Upper lobe of right lung (tissue), 1 donor: ENCODE results near the gene CR1. TPM values are rescaled to one million over a fixed set of nuclear protein-coding genes. Genes with fewer than 3 reads are reported as not detected.
"Not testable (repeated sequence)": the region's sequence is repeated elsewhere in the genome, so short reads cannot be mapped to it uniquely, and the experiment has no call there.

ENCODE experiments used
- ATAC-seq: fragments of 200-7000 bp; cut with Tn5 transposase; one replicate; pipeline ENCODE4 v1.9.1; 2020; ENCODE audit warnings: mild to moderate bottlenecking, moderate library complexity
- DNase-seq: peaks from one replicate; pipeline ENCODE4 v3.0.0-alpha.2; 2020
- H3K27ac ChIP-seq: fragments of 200-600 bp; one replicate; pipeline ENCODE4 v1.8.0; 2022
- H3K27me3 ChIP-seq: fragments of 200-600 bp; one replicate; pipeline ENCODE4 v1.8.0; 2022; ENCODE audit warnings: mild to moderate bottlenecking
- H3K36me3 ChIP-seq: fragments of 200-600 bp; one replicate; pipeline ENCODE4 v1.8.0; 2022
- H3K4me1 ChIP-seq: fragments of 200-600 bp; one replicate; pipeline ENCODE4 v1.8.0; 2022
- H3K4me3 ChIP-seq: fragments of 200-600 bp; one replicate; pipeline ENCODE4 v1.8.0; 2022; ENCODE audit warnings: mild to moderate bottlenecking
- H3K9me3 ChIP-seq: fragments of 200-600 bp; one replicate; pipeline ENCODE4 v1.8.0; 2022
- CTCF ChIP-seq: fragments of 200-600 bp; IDR thresholded peaks from one replicate; pipeline ENCODE4 v1.8.0; 2022; ENCODE audit warnings: antibody characterized with exemption
- intact Hi-C: fragments of 100-400 bp; cut with DNase I; formaldehyde crosslinking; loops from one replicate; pipeline ENCODE4 v1.11.0; 2022
- total RNA-seq: library from RNA; stranded (reverse); fragmentation: NEBNext Ultra II Directional; extraction: Animal tissue kit (Norgen Biotek cat#: 25700); gene quantifications from one replicate; pipeline ENCODE4 v1.2.1, GENCODE V29; 2021
- donor health status: DM: no; HTN: yes; CAD: no; lungs with severe emphysema.

CR1 gene
- total RNA-seq, 1 donor from 2014 or later = 11.4 TPM

DNA sequence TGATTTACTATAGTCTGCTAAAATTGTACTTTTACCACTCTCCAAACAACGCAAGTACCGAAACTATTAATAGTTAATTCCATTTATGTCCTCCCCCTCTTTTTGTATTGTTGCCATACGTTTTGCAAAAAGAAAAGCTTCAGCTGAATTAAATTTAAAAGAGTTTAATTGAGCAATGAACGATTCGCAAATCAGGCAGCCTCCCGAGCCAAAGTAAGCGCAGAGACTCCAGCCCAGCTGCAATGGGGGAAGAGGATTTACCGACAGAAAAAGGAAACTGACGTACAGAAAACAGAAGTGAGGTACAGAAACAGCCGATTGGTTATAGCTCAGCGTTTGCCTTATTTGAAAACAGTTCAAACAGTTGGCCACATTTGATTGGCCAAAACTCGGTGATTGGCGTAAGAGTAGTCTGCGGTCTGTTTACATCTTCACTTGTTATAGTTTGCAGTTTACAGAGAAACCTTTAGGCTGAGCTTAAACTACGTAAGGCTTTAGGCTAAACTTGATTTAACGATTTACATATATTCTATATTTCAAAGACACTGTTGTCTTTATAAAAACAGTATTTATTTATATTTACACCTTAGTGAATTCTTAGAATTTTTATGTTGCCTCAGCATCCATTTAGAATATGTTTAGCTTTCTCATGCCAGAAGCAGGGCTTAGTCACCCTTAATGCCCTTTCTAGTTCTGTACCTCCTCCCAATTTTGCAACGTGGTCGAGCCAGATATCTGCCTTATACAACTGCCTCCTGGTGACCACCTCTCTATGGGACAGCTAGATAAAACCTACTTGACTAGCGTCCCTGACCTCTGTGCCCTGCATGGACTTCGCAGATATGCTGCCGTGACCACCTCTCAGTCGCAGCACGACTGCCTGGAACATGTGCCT lies 23.8 kb downstream of the CR1 start:
- intact Hi-C loops = no loop called here
- Histone ChIP-seq H3K27me3 (no peaks in the 10 kb centered on the region), H3K27ac (no peak overlapping the region), H3K4me3 (no peak overlapping the region), H3K4me1 (no peaks in the 10 kb centered on the region), H3K36me3 (no peaks in the 10 kb centered on the region), H3K9me3 (no peaks in the 10 kb centered on the region)
- TF ChIP-seq CTCF = no peak
- DNase-seq = no peak
- ATAC-seq = no peak

DNA sequence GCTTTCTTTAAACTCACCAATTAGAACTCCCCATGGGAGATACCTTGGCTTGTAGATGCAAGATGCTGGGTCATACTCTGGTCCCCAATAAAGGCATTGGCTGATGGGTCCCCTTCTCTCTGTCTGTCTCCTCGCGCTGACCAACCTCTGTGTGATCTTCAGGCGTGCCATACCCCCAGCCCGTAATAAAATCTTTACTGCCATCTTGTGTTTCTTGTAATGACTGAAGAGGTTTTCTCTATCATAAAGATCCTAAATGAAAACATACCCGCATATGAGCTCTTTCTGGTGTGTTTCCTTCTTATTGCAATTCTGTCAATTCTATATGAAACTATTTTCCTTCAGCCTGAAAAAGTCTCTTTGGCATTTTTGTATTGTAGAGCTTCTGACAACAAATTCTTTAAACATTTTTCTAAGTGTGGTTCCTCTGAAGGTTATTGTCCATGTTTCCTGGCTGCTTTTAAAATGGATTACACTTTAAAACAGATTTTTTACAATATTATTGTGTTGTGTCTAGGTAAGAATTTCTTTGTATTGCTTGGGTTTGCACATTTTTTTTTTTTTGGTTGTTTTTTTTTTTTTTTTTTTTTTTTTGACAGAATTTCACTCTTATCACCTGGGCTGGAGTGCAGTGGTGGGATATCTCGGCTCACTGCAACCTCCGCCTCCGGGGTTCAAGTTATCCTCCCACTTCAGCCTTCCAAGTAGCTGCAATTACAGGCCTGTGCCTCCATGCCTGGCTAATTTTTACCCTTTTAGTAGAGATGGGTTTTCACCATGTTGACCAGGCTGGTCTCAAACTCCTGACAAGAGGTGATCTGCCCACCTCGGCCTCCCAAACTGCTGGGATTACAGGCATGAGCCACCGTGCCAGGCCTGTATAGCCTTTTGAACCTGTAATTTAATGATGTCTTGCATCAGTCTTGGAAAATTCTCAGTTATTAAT lies 24.7 kb downstream of the CR1 start:
- intact Hi-C loops, H3K27me3 ChIP-seq, H3K36me3 ChIP-seq: not testable (repeated sequence)

GRCh38 chr1:207525239-207525638 lies 29.3 kb downstream of the CR1 start:
- intact Hi-C loops, H3K27ac ChIP-seq, H3K27me3 ChIP-seq, ATAC-seq, H3K9me3 ChIP-seq, H3K4me1 ChIP-seq, H3K36me3 ChIP-seq, DNase-seq, H3K4me3 ChIP-seq: not testable (repeated sequence)

More for the DNA sequence above, 24.7 kb downstream of the CR1 start:
- H3K4me3 ChIP-seq, ATAC-seq, DNase-seq, H3K4me1 ChIP-seq, H3K27ac ChIP-seq, H3K9me3 ChIP-seq: not testable (repeated sequence)

DNA sequence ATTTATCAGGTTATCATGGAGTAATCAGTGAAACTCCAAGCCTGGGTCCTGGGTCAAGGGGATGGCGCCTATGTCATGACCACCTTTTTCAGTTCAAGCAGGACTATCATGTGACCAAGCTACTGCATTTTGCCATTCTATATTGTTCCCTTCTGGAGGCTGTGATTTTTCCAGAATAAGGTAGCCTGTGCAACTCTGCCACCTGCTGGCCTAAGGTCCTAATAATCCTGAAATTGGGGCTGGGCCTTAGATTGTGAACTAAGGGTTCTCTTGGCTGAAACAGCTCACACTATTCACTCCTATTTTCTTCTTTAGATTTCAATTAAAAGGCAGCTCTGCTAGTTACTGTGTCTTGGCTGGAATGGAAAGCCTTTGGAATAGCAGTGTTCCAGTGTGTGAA lies 32.4 kb downstream of the CR1 start:
- H3K36me3 ChIP-seq, H3K27ac ChIP-seq, intact Hi-C loops, H3K27me3 ChIP-seq, H3K9me3 ChIP-seq, H3K4me1 ChIP-seq, DNase-seq, H3K4me3 ChIP-seq: not testable (repeated sequence)
- ATAC-seq = peak; percentile 65

DNA sequence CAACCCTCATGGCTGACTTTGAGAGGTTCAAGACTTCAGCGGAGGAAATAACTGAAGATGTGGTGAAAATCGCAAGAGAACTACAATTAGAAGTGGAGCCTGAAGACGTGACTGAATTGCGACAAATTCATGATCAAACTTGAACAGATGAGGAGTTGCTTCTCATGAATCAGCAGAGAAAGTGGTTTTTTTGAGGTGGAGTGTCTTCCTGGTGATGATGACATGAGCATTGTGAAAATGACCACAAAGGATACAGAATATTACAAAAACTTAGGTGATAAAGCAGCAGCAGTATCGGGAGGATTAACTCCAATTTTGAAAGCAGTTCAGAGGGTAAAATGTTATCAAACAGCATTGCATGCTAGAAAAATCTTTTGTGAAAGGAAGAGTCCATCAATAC lies 40.3 kb downstream of the CR1 start:
- intact Hi-C loops, H3K4me1 ChIP-seq, H3K4me3 ChIP-seq, H3K27ac ChIP-seq, H3K9me3 ChIP-seq, H3K36me3 ChIP-seq, DNase-seq, ATAC-seq, H3K27me3 ChIP-seq: not testable (repeated sequence)

DNA sequence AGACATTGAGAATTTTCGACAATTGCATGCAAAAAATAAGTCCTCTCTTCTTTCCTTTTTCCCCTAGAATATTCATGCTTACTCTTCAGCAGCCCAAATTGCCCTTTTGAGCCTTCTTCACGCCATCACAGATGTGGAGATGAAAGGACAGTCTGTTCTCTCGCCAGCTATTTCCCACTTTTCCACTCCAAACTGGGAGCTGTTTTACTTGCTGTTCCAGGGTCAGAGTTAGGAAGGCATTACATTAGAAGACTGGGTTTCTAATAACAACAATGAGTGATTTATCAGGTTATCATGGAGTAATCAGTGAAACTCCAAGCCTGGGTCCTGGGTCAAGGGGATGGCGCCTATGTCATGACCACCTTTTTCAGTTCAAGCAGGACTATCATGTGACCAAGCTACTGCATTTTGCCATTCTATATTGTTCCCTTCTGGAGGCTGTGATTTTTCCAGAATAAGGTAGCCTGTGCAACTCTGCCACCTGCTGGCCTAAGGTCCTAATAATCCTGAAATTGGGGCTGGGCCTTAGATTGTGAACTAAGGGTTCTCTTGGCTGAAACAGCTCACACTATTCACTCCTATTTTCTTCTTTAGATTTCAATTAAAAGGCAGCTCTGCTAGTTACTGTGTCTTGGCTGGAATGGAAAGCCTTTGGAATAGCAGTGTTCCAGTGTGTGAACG lies 50.9 kb downstream of the CR1 start:
- H3K36me3 ChIP-seq, H3K27ac ChIP-seq, DNase-seq, H3K27me3 ChIP-seq, H3K4me1 ChIP-seq, H3K4me3 ChIP-seq, intact Hi-C loops, H3K9me3 ChIP-seq: not testable (repeated sequence)
- ATAC-seq = peak; percentile 72

DNA sequence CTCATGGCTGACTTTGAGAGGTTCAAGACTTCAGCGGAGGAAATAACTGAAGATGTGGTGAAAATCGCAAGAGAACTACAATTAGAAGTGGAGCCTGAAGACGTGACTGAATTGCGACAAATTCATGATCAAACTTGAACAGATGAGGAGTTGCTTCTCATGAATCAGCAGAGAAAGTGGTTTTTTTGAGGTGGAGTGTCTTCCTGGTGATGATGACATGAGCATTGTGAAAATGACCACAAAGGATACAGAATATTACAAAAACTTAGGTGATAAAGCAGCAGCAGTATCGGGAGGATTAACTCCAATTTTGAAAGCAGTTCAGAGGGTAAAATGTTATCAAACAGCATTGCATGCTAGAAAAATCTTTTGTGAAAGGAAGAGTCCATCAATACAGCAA lies 58.9 kb downstream of the CR1 start:
- intact Hi-C loops, H3K4me3 ChIP-seq, H3K9me3 ChIP-seq: not testable (repeated sequence)

DNA sequence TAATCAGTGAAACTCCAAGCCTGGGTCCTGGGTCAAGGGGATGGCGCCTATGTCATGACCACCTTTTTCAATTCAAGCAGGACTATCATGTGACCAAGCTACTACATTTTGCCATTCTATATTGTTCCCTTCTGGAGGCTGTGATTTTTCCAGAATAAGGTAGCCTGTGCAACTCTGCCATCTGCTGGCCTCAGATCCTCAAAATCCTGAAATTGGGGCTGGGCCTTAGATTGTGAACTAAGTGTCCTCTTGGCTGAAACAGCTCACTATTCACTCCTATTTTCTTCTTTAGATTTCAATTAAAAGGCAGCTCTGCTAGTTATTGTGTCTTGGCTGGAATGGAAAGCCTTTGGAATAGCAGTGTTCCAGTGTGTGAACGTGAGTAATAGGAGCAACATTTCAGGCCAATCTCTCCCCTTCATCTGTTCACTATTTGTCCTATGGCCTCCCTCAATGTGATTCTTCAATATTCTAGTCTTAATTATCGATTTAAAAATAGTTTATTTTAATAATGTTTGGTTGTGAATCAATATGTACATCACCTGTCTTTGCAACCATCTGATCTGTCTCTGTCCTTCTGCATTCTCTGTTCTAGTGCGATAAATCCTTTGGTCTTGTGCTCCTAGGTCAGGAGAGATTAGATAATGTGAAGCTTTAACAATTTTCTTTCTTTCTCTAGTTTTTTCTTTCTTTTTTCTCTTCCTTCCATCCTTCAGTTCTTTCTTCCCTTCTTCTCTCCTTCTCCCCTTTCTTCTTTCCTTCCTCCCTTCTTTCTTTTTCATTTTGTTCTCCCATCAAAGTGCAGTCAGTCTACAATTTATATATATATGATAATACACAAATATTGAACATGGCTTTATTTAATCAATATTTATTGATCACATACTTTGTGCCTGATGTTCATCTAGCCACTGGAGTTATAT lies 69.8 kb downstream of the CR1 start:
- H3K4me3 ChIP-seq = no peak overlapping the region
- H3K27me3 ChIP-seq = no peaks in the 10 kb centered on the region
- ATAC-seq (peak; percentile 69), DNase-seq (no peak)
- no peak overlapping the region for H3K27ac ChIP-seq
- H3K36me3 ChIP-seq = no peaks in the 10 kb centered on the region
- intact Hi-C loops = no loop called here
- H3K9me3 ChIP-seq = no peaks in the 10 kb centered on the region
- H3K4me1 ChIP-seq = no peaks in the 10 kb centered on the region
- TF ChIP-seq CTCF = peak; percentile 44

More for the DNA sequence above, 58.9 kb downstream of the CR1 start:
- not testable (repeated sequence) for H3K27ac ChIP-seq, ATAC-seq, H3K4me1 ChIP-seq, DNase-seq, H3K27me3 ChIP-seq, H3K36me3 ChIP-seq

GRCh38 chr1:207571926-207572325 lies 76.0 kb downstream of the CR1 start:
- H3K9me3 ChIP-seq, H3K4me1 ChIP-seq, H3K36me3 ChIP-seq, H3K4me3 ChIP-seq, intact Hi-C loops, H3K27me3 ChIP-seq, ATAC-seq, H3K27ac ChIP-seq, DNase-seq: not testable (repeated sequence)

- ATAC-seq, H3K36me3 ChIP-seq, H3K9me3 ChIP-seq, H3K27ac ChIP-seq, H3K4me1 ChIP-seq, intact Hi-C loops, DNase-seq, H3K27me3 ChIP-seq, H3K4me3 ChIP-seq: not testable (repeated sequence)
These were observed 77.1 kb downstream of the CR1 start for GRCh38 chr1:207573074-207573473.

DNA sequence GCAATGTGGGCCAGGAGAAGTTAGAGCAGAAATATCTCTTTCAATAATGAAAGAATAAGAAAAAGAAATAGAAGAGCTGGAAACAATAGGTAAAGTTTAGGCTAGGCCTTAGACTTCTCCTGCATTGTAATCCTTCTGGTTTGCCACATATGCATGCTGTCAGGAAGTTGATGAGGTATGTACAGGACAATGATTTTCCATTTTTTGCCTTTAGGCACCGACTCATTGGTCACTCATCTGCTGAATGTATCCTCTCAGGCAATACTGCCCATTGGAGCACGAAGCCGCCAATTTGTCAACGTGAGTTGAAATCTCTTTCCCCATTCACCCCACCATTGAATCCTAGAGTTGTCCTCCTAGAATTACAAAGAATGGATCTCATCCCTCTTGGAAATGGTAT lies 79.4 kb downstream of the CR1 start:
- H3K36me3 ChIP-seq, H3K4me3 ChIP-seq, H3K4me1 ChIP-seq, DNase-seq, H3K9me3 ChIP-seq, H3K27me3 ChIP-seq, intact Hi-C loops, ATAC-seq, H3K27ac ChIP-seq: not testable (repeated sequence)
